Measurements from ENCODE around the gene HNRNPLL. TPM values are rescaled to one million over a fixed set of nuclear protein-coding genes. Genes with fewer than 3 reads are reported as not detected.
"Not testable (repeated sequence)": the region's sequence is repeated elsewhere in the genome, so short reads cannot be mapped to it uniquely, and the experiment has no call there.

HNRNPLL gene
- total RNA-seq, 2 donors from 2014 or later = 41.6 to 58.7 TPM

GRCh38 chr2:38643021-38643671 is 40.4 kb upstream of the HNRNPLL start:
- intact Hi-C loops (cut with DNase I) = no loop called here
- Histone ChIP-seq H3K27ac (no peak overlapping the region), H3K4me3 (no peak overlapping the region), H3K36me3 (no peaks in the 10 kb centered on the region), H3K9me3 (no peaks in the 10 kb centered on the region), H3K27me3 (no peaks in the 10 kb centered on the region), H3K4me1 (no peaks in the 10 kb centered on the region), H3K9ac (ENCODE audit: low read depth in 2 of 2, low read length in 2 of 2) (no peak overlapping the region)
- DNase-seq = no peak
- no peak for TF ChIP-seq CTCF (IDR thresholded peaks at IDR 0.05)

GRCh38 chr2:38642373-38643017 is 39.8 kb upstream of the HNRNPLL start:
- H3K9ac ChIP-seq (ENCODE audit: low read depth in 2 of 2, low read length in 2 of 2); H3K27ac ChIP-seq; H3K4me3 ChIP-seq; H3K27me3 ChIP-seq; H3K9me3 ChIP-seq; H3K4me1 ChIP-seq; H3K36me3 ChIP-seq; intact Hi-C loops (cut with DNase I); DNase-seq: not testable (repeated sequence)

GRCh38 chr2:38636069-38636468 is 33.3 kb upstream of the HNRNPLL start:
- no peak for TF ChIP-seq CTCF (IDR thresholded peaks at IDR 0.05)
- H3K4me3 ChIP-seq = no peak overlapping the region
- no peaks in the 10 kb centered on the region for H3K9me3 ChIP-seq
- no peaks in the 10 kb centered on the region for H3K4me1 ChIP-seq
- H3K36me3 ChIP-seq = no peaks in the 10 kb centered on the region
- DNase-seq = no peak
- intact Hi-C loops (cut with DNase I) = no loop called here
- no peaks in the 10 kb centered on the region for H3K27me3 ChIP-seq
- no peak overlapping the region for H3K27ac ChIP-seq
- no peak overlapping the region for H3K9ac ChIP-seq (ENCODE audit: low read depth in 2 of 2, low read length in 2 of 2)

GRCh38 chr2:38635139-38635538 is 32.4 kb upstream of the HNRNPLL start:
- no peak for TF ChIP-seq CTCF (IDR thresholded peaks at IDR 0.05)
- Histone ChIP-seq H3K36me3 (no peaks in the 10 kb centered on the region), H3K4me1 (no peaks in the 10 kb centered on the region), H3K27me3 (no peaks in the 10 kb centered on the region), H3K4me3 (no peak overlapping the region), H3K9ac (ENCODE audit: low read depth in 2 of 2, low read length in 2 of 2) (no peak overlapping the region), H3K9me3 (no peaks in the 10 kb centered on the region), H3K27ac (no peak overlapping the region)
- intact Hi-C loops (cut with DNase I) = no loop called here
- no peak for DNase-seq

- Histone ChIP-seq H3K9ac (ENCODE audit: low read depth in 2 of 2, low read length in 2 of 2) (no peak overlapping the region), H3K9me3 (no peaks in the 10 kb centered on the region), H3K36me3 (no peaks in the 10 kb centered on the region), H3K4me1 (no peaks in the 10 kb centered on the region), H3K27ac (no peak overlapping the region), H3K4me3 (no peak overlapping the region), H3K27me3 (no peaks in the 10 kb centered on the region)
- DNase-seq = no peak
- no peak for TF ChIP-seq CTCF (IDR thresholded peaks at IDR 0.05)
- intact Hi-C loops (cut with DNase I) = no loop called here
Observed at GRCh38 chr2:38634684-38635083, 32.0 kb upstream of the HNRNPLL start.

GRCh38 chr2:38633895-38634294 is 31.2 kb upstream of the HNRNPLL start:
- no peak for TF ChIP-seq CTCF (IDR thresholded peaks at IDR 0.05)
- intact Hi-C loops (cut with DNase I) = no loop called here
- no peak overlapping the region for H3K4me3 ChIP-seq
- no peaks in the 10 kb centered on the region for H3K27me3 ChIP-seq
- DNase-seq = no peak
- no peaks in the 10 kb centered on the region for H3K4me1 ChIP-seq
- H3K36me3 ChIP-seq = no peaks in the 10 kb centered on the region
- H3K9ac ChIP-seq (ENCODE audit: low read depth in 2 of 2, low read length in 2 of 2) = no peak overlapping the region
- H3K27ac ChIP-seq = no peak overlapping the region
- no peaks in the 10 kb centered on the region for H3K9me3 ChIP-seq
